ENCODE data around the gene HELZ.

The HELZ gene

GRCh38 chr17:67115401-67115800 lies 129.6 kb downstream of the HELZ start:
- no peaks in the 10 kb centered on the region for H3F3A ChIP-seq (ENCODE audit: insufficient read depth, low read length)
- H3K4me2 ChIP-seq (ENCODE audit: low read length) = no peak overlapping the region
- H3K4me1 ChIP-seq (ENCODE audit: insufficient read depth, low read length, severe bottlenecking) = no peaks in the 10 kb centered on the region
- no peaks in the 10 kb centered on the region for H3K9me2 ChIP-seq (ENCODE audit: low read depth, low read length)
- no peak overlapping the region for H2AFZ ChIP-seq (ENCODE audit: low read length)
- no peak overlapping the region for H3K4me3 ChIP-seq (ENCODE audit: low read depth, low read length, poor library complexity, severe bottlenecking)
- H3K9me3 ChIP-seq (ENCODE audit: low read length) = peaks cover 3% of the 10 kb centered on the region
- H3K36me3 ChIP-seq (ENCODE audit: insufficient read depth, low read length) = peaks cover 92% of the 10 kb centered on the region
- TF ChIP-seq EZH2 (IDR thresholded peaks at IDR 0.05; ENCODE audit: borderline replicate concordance, low read length) (no peak), CTCF (IDR thresholded peaks at IDR 0.05; ENCODE audit: low read length) (no peak)
- no peaks in the 10 kb centered on the region for H4K20me1 ChIP-seq (ENCODE audit: insufficient read depth, low read length)
- no peaks in the 10 kb centered on the region for H3K27me3 ChIP-seq (ENCODE audit: insufficient read depth, low read length)
- no peak overlapping the region for H3K27ac ChIP-seq (ENCODE audit: low read depth, low read length, poor library complexity, severe bottlenecking)
- no peak overlapping the region for H3K9ac ChIP-seq (ENCODE audit: low read length)
- no peaks in the 10 kb centered on the region for H3K79me2 ChIP-seq (ENCODE audit: insufficient read depth, low read length)

- peaks cover 86% of the 10 kb centered on the region for H3K36me3 ChIP-seq (ENCODE audit: insufficient read depth, low read length)
- no peak overlapping the region for H3K4me2 ChIP-seq (ENCODE audit: low read length)
- H3K27ac ChIP-seq (ENCODE audit: low read depth, low read length, poor library complexity, severe bottlenecking) = no peak overlapping the region
- peaks cover 3% of the 10 kb centered on the region for H3K9me3 ChIP-seq (ENCODE audit: low read length)
- TF ChIP-seq CTCF (IDR thresholded peaks at IDR 0.05; ENCODE audit: low read length) = no peak
- no peak for TF ChIP-seq EZH2 (IDR thresholded peaks at IDR 0.05; ENCODE audit: borderline replicate concordance, low read length)
- no peaks in the 10 kb centered on the region for H4K20me1 ChIP-seq (ENCODE audit: insufficient read depth, low read length)
- H3K4me1 ChIP-seq (ENCODE audit: insufficient read depth, low read length, severe bottlenecking) = no peaks in the 10 kb centered on the region
- no peaks in the 10 kb centered on the region for H3K27me3 ChIP-seq (ENCODE audit: insufficient read depth, low read length)
- no peak overlapping the region for H3K4me3 ChIP-seq (ENCODE audit: low read depth, low read length, poor library complexity, severe bottlenecking)
- no peak overlapping the region for H3K9ac ChIP-seq (ENCODE audit: low read length)
- H3K79me2 ChIP-seq (ENCODE audit: insufficient read depth, low read length) = no peaks in the 10 kb centered on the region
- no peak overlapping the region for H2AFZ ChIP-seq (ENCODE audit: low read length)
- no peaks in the 10 kb centered on the region for H3K9me2 ChIP-seq (ENCODE audit: low read depth, low read length)
- no peaks in the 10 kb centered on the region for H3F3A ChIP-seq (ENCODE audit: insufficient read depth, low read length)
Observed at GRCh38 chr17:67113486-67113885, 131.5 kb downstream of the HELZ start.

- Histone ChIP-seq H2AFZ (ENCODE audit: low read length) (no peak overlapping the region), H4K20me1 (ENCODE audit: insufficient read depth, low read length) (no peaks in the 10 kb centered on the region), H3K79me2 (ENCODE audit: insufficient read depth, low read length) (no peaks in the 10 kb centered on the region), H3F3A (ENCODE audit: insufficient read depth, low read length) (no peaks in the 10 kb centered on the region), H3K4me1 (ENCODE audit: insufficient read depth, low read length, severe bottlenecking) (no peaks in the 10 kb centered on the region), H3K27me3 (ENCODE audit: insufficient read depth, low read length) (no peaks in the 10 kb centered on the region), H3K9me2 (ENCODE audit: low read depth, low read length) (no peaks in the 10 kb centered on the region), H3K4me2 (ENCODE audit: low read length) (no peak overlapping the region), H3K4me3 (ENCODE audit: low read depth, low read length, poor library complexity, severe bottlenecking) (no peak overlapping the region), H3K9me3 (ENCODE audit: low read length) (peaks cover 3% of the 10 kb centered on the region), H3K36me3 (ENCODE audit: insufficient read depth, low read length) (peaks cover 86% of the 10 kb centered on the region), H3K27ac (ENCODE audit: low read depth, low read length, poor library complexity, severe bottlenecking) (no peak overlapping the region), H3K9ac (ENCODE audit: low read length) (no peak overlapping the region)
- TF ChIP-seq CTCF (IDR thresholded peaks at IDR 0.05; ENCODE audit: low read length) = no peak
- no peak for TF ChIP-seq EZH2 (IDR thresholded peaks at IDR 0.05; ENCODE audit: borderline replicate concordance, low read length)
Observed at GRCh38 chr17:67111808-67112207, 133.2 kb downstream of the HELZ start.

All from OCI-LY1 (cell line).